HepG2 (cell line): ENCODE data around the gene GCM1. TPM values are rescaled to one million over a fixed set of nuclear protein-coding genes. Genes with fewer than 3 reads are reported as not detected.

Experiments used
- ATAC-seq: fragments of 200-7000 bp; cut with Tn5 transposase; 3 replicates; pipeline ENCODE4 v1.9.1; 2020; ENCODE audit warnings: mild to moderate bottlenecking, moderate library complexity
- BruUV-seq: library from RNA; stranded (reverse); fragments of 400-500 nt; replicated peaks from 2 replicates; lab custom pipeline; 2021; lab: Mats Ljungman, UMichigan
- CTCF ChIA-PET: fragments of 300-600 bp; formaldehyde crosslinking; extraction: SDS; loops from one replicate; lab custom pipeline; 2021; ENCODE audit warnings: low total read pairs, inconsistent platforms, low intra/inter-chr PET ratio; lab: Yijun Ruan, JAX
- POLR2A ChIA-PET: fragments of 350-600 bp; sonication (Branson Sonifier 250); formaldehyde crosslinking; loops from one replicate; lab custom pipeline; 2020; ENCODE audit warnings: antibody characterized with exemption, inconsistent platforms; lab: Yijun Ruan, JAX
- DNase-seq: peaks from one replicate; pipeline ENCODE4 v3.0.0-alpha.2; 2015; ENCODE audit warnings: low spot score
- FAIRE-seq: peaks from 3 replicates; lab custom pipeline; 2011; peaks lifted over from hg19 to GRCh38; lab: Jason Lieb, UNC
- H2AFZ ChIP-seq: one replicate; pipeline ENCODE4 v1.6.1; 2011; ENCODE audit warnings: low read length, inconsistent platforms
- H3K27ac ChIP-seq: fragments of 300-600 bp; 3 replicates; pipeline ENCODE4 v1.8.0; 2011; ENCODE audit warnings: mixed run types, mild to moderate bottlenecking, mixed read lengths, low read length, inconsistent platforms; ENCODE audit not compliant: insufficient read depth; ENCODE audit errors: extremely low read length
- H3K27me3 ChIP-seq, 2 experiments: fragments of 200-600 bp in 1 of 2; 2 replicates in 1 of 2; 3 replicates in 1 of 2; pipeline versions ENCODE4 v1.6.0 to v1.8.0; 2011; ENCODE audit warnings: low read length in 2 of 2, mild to moderate bottlenecking in 2 of 2, moderate library complexity in 2 of 2, inconsistent platforms in 1 of 2; ENCODE audit not compliant: insufficient read depth in 2 of 2, control insufficient read depth in 1 of 2
- H3K36me3 ChIP-seq, 2 experiments: fragments of 200-600 bp in 1 of 2; replicated peaks in 1 of 2; 2 replicates in 1 of 2; 3 replicates in 1 of 2; pipeline versions ENCODE4 v1.5.1 to v1.8.0; 2011; ENCODE audit warnings: low read length in 2 of 2, inconsistent platforms in 1 of 2; ENCODE audit not compliant: insufficient read depth in 2 of 2, control insufficient read depth in 1 of 2
- H3K4me1 ChIP-seq: 2 replicates; pipeline ENCODE4 v1.5.1; 2012; ENCODE audit warnings: low read length, inconsistent platforms; ENCODE audit not compliant: insufficient read depth
- H3K4me2 ChIP-seq: 2 replicates; pipeline ENCODE4 v1.6.0; 2011; ENCODE audit warnings: low read depth, low read length, inconsistent platforms
- H3K4me3 ChIP-seq, 3 experiments: fragments of 200-600 bp in 1 of 3; sonication (generic), shearing (Covaris generic) in 1 of 3; replicated peaks in 1 of 3; 2 replicates each; pipeline ENCODE4 v1.5.1; 2011 to 2016; ENCODE audit warnings: low read length in 3 of 3, inconsistent platforms in 2 of 3, low read depth in 2 of 3, mild to moderate bottlenecking in 2 of 3, control low read depth in 1 of 3, mixed read lengths in 1 of 3; ENCODE audit not compliant: insufficient read depth in 1 of 3
- H3K79me2 ChIP-seq: one replicate; pipeline ENCODE4 v1.6.1; 2011; ENCODE audit warnings: low read length, inconsistent platforms; ENCODE audit not compliant: insufficient read depth
- H3K9ac ChIP-seq: 2 replicates; pipeline ENCODE4 v1.6.0; 2011; ENCODE audit warnings: mild to moderate bottlenecking, low read depth, low read length, inconsistent platforms; ENCODE audit not compliant: insufficient read depth
- H3K9me3 ChIP-seq: 2 replicates; pipeline ENCODE4 v1.5.1; 2012; ENCODE audit warnings: mild to moderate bottlenecking, low read length
- H4K20me1 ChIP-seq: 2 replicates; pipeline ENCODE4 v1.6.0; 2011; ENCODE audit warnings: inconsistent platforms, mild to moderate bottlenecking, low read length, moderate library complexity; ENCODE audit not compliant: insufficient read depth
- HDAC2 ChIP-seq: sonication (generic); formaldehyde crosslinking; IDR thresholded peaks from 2 replicates; pipeline ENCODE4 v1.4.0; 2020; ENCODE audit warnings: missing genetic modification reagents
- HIC2 ChIP-seq: sonication (generic); formaldehyde crosslinking; IDR thresholded peaks from 2 replicates; pipeline ENCODE4 v1.9.0; 2022; ENCODE audit warnings: low read depth, missing genetic modification reagents
- MEIS2 ChIP-seq: sonication (generic); formaldehyde crosslinking; IDR thresholded peaks from 2 replicates; pipeline ENCODE4 v1.9.0; 2021; ENCODE audit warnings: mild to moderate bottlenecking, missing genetic modification reagents
- NR2F6 ChIP-seq, 2 experiments: IDR thresholded peaks; 2 replicates each; pipeline ENCODE4 v1.6.1; 2016; ENCODE audit warnings: antibody characterized with exemption in 1 of 2, mild to moderate bottlenecking in 1 of 2
- SPEN ChIP-seq: sonication (generic); formaldehyde crosslinking; IDR thresholded peaks from 2 replicates; pipeline ENCODE4 v1.5.1; 2020; ENCODE audit warnings: low read depth, mild to moderate bottlenecking, missing genetic modification reagents
- WGBS: methylation state at CpG from one replicate; pipeline ENCODE4 v1.1.6; 2017; ENCODE audit warnings: low lambda C conversion rate; 5-methylcytosine and 5-hydroxymethylcytosine counted together
- in situ Hi-C: cut with HindIII; loops from 2 replicates; pipeline ENCODE4 v1.10.0; 2017; ENCODE audit warnings: low pct_unique_long_range_greater_than_20kb; ENCODE audit not compliant: extremely low pct_ligation_motif_present
- intact Hi-C: fragments of 100-400 bp; cut with micrococcal nuclease; formaldehyde crosslinking; loops from one replicate; pipeline ENCODE4 v1.10.0; 2022; ENCODE audit not compliant: unreplicated experiment
- polyA plus RNA-seq, 8 experiments: library from polyadenylated mRNA; depleted of rRNA in 3 of 8; stranded (reverse) in 7 of 8; unstranded in 1 of 8; fragments of >200 nt; fragmentation: Illumina TruSeq in 4 of 8; extraction: Trizol in 4 of 8; gene quantifications; 2 replicates each; pipeline versions ENCODE4 v1.2.1 to v1.2.3, GENCODE V29; 2011 to 2016; ENCODE audit warnings: low read depth in 4 of 8, missing spikeins in 1 of 8, mixed read lengths in 1 of 8; ENCODE audit not compliant: insufficient read depth in 1 of 8
- total RNA-seq, 5 experiments: library from RNA; depleted of rRNA; stranded (reverse); fragments of >200 nt; fragmentation: Illumina TruSeq; extraction: Trizol; gene quantifications; 2 replicates each; pipeline ENCODE4 v1.2.3, GENCODE V29; 2016; ENCODE audit warnings: low read depth in 1 of 5

The GCM1 gene
- total and polyA plus RNA-seq, 2 of the 13 experiments (the other 11 are each of a cell fraction or from before 2014, with no cell fraction given) = 0.04 to 0.13 TPM

- TF ChIP-seq HIC2 (CRISPR knock-in tag) (no peak), MEIS2 (no peak), HDAC2 (CRISPR knock-in tag) (no peak; the same call in 1 of the 2 replicates)
Observed at GRCh38 chr6:53112404-53112803, 36.2 kb downstream of the GCM1 start (continued).

- H3K79me2 ChIP-seq = no peaks in the 10 kb centered on the region
- H4K20me1 ChIP-seq = no peaks in the 10 kb centered on the region
- no peak overlapping the region for H3K4me3 ChIP-seq
- POLR2A ChIA-PET = interaction anchor here (1.2 to 2.4 kb wide), 2 partner anchors 23 to 28 kb away, joined by 4 to 13 read pairs; no protein-coding TSS in a partner anchor
- peaks cover 63% of the 10 kb centered on the region for H3K4me1 ChIP-seq
- no peaks in the 10 kb centered on the region for H3K36me3 ChIP-seq
- no peak for DNase-seq
- H2AFZ ChIP-seq = no peak overlapping the region
- CTCF ChIA-PET = no interaction called here
- intact Hi-C loops = loop anchor here (10.0 kb wide), 1 partner anchor 193 kb away; no protein-coding TSS in a partner anchor
- TF ChIP-seq SPEN (CRISPR knock-in tag) = no peak
- 0 out of 2 replicates have a peak, but pooled peaks have one; percentile 4 for TF ChIP-seq NR2F6 (IDR thresholded peaks at IDR 0.05)
- no peak for TF ChIP-seq NR2F6 (CRISPR knock-in tag; IDR thresholded peaks at IDR 0.05)
- H3K27ac ChIP-seq = no peak overlapping the region
- 48% methylated on average over 6 of the region's 6 CpGs for WGBS
- peak overlapping the region; percentile 52 for H3K4me2 ChIP-seq
- no peaks in the 10 kb centered on the region for H3K27me3 ChIP-seq
- no peak overlapping the region for H3K9ac ChIP-seq
- FAIRE-seq = no peak
- peak; percentile 19; the same call in 2 of the 3 replicates for ATAC-seq
- H3K9me3 ChIP-seq = peaks cover 9% of the 10 kb centered on the region; the same call in 1 of the 2 replicates
- in situ Hi-C loops = no loop called here
- BruUV-seq = no TSS peak
Observed at GRCh38 chr6:53111865-53112264, 36.8 kb downstream of the GCM1 start.
